Measurements from ENCODE around the gene CACNG1.
"Not testable (repeated sequence)": the region's sequence is repeated elsewhere in the genome, so short reads cannot be mapped to it uniquely, and the experiment has no call there.

Gene CACNG1

DNA sequence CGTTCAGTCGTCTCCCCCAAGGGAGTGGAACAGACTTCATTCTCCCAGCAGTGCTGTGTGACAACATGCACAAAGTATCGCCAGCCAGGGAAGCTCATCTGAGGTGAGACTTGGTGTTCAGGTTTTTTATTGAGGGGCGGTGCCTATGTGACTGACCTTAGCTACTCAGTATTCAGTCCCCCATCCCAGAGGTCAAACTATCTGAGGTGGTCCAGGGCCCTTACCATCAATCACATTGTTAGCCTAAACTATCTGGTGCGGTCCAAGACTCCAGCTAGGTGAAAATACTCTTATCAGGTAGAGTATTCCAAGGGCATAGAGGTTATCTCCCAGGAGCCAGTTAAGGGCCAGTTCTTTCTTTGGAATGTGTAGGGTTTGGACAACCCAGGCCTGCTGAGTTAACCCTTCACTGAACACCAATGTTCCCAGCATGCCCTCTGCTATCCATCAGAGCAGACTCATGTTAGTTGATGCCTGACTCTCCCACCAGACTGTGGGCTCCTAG, 5.4 kb upstream of the CACNG1 start:
- H3K27ac Mint-ChIP-seq: no peak overlapping the region
- no peak overlapping the region for H3K4me3 Mint-ChIP-seq
- H3K4me1 Mint-ChIP-seq (ENCODE audit: low read depth): peaks cover 13% of the 10 kb centered on the region

DNA sequence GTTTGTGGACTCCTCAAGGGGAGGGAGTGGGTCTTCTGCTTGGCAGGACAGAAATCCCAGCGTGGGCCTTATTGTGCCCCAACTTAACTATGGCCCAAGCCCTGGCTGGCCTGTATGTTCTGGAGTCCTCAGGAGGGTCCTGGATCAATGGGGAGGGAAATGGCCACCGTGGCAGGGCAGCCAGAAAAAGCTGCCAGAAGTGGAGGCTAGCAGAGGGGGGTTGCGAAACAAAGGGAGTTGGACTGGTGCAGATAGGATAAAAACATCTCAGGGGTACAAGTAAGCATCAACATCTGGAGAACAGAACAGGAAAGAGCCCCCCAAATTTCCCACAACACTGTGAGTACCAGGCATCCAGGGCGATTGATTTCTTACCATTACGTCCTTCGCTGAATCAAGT, 3.7 kb upstream of the CACNG1 start:
- Mint-ChIP-seq H3K27me3 (peaks cover 4% of the 10 kb centered on the region), H3K9me3 (no peaks in the 10 kb centered on the region), H3K27ac (no peak overlapping the region), H3K36me3 (ENCODE audit: low read depth) (no peaks in the 10 kb centered on the region), H3K4me1 (ENCODE audit: low read depth) (peaks cover 9% of the 10 kb centered on the region), H3K4me3 (no peak overlapping the region)

More for the DNA sequence above, 5.4 kb upstream of the CACNG1 start:
- Mint-ChIP-seq H3K27me3 (peaks cover 4% of the 10 kb centered on the region), H3K36me3 (ENCODE audit: low read depth) (no peaks in the 10 kb centered on the region), H3K9me3 (no peaks in the 10 kb centered on the region)

DNA sequence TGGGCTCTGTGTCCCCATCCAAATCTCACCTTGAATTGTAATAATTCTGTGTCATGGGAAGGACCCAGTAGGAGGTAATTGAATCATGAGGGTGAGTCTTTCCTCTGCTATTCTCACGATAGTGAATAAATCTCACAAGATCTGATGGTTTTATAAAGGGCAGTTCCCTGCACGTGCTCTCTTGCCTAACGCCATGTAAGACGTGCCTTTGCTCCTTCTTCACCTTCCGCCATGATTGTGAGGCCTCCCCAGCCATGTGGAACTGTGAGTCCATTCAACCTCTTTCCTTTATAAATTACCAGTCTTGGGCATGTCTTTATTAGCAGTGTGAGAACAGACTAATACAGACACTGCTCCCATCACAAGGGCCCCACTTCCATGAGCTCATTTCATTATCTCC, 3.2 kb upstream of the CACNG1 start:
- not testable (repeated sequence) for H3K4me3 Mint-ChIP-seq; H3K36me3 Mint-ChIP-seq (ENCODE audit: low read depth); H3K9me3 Mint-ChIP-seq; H3K27ac Mint-ChIP-seq; H3K27me3 Mint-ChIP-seq; H3K4me1 Mint-ChIP-seq (ENCODE audit: low read depth)

DNA sequence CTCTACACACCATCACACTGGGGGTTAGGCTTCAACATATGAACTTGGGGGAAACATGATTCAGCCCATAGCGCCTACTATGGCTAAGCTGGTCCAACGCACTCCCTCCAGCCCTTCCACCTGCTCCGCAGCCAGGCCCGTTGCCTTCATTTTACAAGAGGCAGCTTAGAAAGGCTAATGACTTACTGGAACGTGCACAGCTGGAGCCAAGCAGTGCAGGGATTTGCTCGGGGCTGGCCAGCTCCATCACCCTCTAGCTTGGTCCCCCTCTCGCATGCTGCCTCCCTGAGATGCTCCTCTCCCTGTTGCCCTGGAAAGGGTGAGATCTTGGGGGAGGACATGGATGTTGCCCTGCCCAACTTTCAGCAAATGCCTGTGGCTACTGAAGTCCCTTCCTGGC, 2.8 kb upstream of the CACNG1 start:
- Mint-ChIP-seq H3K36me3 (ENCODE audit: low read depth) (no peaks in the 10 kb centered on the region), H3K27me3 (peaks cover 4% of the 10 kb centered on the region), H3K27ac (no peak overlapping the region), H3K4me3 (no peak overlapping the region), H3K9me3 (no peaks in the 10 kb centered on the region), H3K4me1 (ENCODE audit: low read depth) (peaks cover 1% of the 10 kb centered on the region)

DNA sequence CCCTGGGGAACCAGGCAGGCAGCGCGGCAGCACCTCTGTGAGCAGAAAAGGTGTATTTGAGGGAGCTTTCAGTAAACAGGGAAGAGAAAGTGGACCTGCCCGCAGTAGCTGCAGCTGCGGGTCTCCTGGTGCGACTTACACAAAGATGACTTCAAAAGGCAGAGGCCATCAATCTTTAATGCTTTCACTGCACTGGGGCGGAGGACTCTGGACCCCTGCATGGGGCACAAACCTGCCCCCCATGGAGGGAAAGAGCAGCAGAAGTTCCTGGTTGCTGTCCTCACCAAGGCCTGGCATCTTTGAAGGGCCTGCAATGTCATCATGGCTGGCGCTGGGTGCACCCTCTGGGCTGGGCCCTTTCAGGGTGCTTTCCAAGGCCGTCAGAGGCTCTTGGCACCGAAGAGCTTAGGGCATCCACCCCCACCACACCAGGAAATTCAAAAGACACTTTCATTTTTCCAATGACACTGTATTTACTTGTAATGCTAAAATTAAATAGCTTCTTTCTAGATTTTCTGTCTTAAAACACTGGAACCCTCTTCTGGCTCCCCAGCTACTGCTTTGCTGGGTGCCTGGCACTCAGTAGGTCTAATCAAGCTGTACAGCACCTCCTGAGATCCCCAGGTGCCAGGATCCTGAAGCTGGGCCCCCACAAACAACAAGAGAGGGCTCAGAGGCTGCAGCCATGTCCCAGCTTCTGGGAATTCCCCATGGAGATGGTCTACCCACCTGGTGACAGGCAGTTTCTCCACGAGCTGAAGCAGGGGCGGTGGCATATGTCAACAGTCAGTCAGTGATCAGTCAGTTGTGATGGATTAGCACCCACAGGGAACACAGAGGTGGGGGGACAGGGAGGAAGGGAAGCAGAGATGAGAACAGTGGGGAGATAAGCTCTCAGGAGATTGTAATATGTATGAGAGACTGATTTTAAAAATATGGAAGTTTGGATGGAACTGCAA, 2.1 kb upstream of the CACNG1 start:
- Mint-ChIP-seq H3K36me3 (ENCODE audit: low read depth) (no peaks in the 10 kb centered on the region), H3K4me3 (no peak overlapping the region), H3K9me3 (peaks cover 4% of the 10 kb centered on the region), H3K4me1 (ENCODE audit: low read depth) (no peaks in the 10 kb centered on the region), H3K27ac (no peak overlapping the region), H3K27me3 (peaks cover 4% of the 10 kb centered on the region)

DNA sequence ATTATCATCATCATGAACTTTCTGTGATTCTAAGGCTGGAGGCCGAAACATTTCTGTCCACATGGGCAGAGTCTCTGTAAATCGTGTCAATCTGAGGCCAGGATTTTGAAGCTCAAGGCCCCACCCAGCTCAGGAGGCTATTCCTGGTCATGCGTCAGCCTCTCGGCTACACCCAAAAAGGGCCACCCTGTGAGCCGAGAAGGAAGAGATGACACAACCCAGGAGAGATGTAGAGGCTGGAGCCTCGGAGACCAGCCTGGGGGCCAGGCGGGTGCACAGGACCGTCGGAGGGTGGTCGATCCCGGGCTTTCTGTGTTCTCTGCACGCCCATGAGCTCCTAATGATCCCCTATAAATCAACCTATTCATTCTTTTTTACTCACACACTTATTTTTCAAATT, 1.1 kb upstream of the CACNG1 start:
- H3K27me3 Mint-ChIP-seq: no peaks in the 10 kb centered on the region

DNA sequence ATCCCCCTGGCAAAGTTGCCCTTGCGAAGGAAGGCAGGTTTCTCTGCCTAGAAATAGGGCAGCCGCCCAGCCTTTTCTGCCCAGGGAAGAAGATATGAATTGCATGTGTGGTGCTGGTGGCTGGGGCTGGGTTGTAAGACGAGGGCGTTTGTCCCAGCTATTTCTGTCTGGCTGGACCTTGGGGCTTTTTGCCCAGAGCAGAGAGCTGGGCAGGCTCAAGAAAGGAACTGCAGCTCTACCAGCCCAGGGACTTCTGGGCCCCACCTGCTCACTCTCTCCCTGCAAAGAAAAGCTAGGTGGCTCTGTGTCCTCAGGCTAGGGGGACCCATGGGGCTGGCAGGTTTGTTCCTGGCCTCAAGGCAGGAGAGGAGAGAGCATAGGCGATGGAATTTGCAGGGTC, 586 bp downstream of the CACNG1 start:
- Mint-ChIP-seq H3K27ac (no peak overlapping the region), H3K27me3 (no peaks in the 10 kb centered on the region), H3K4me3 (no peak overlapping the region), H3K4me1 (ENCODE audit: low read depth) (no peaks in the 10 kb centered on the region), H3K36me3 (ENCODE audit: low read depth) (peaks cover 9% of the 10 kb centered on the region), H3K9me3 (peaks cover 15% of the 10 kb centered on the region)

More for the DNA sequence above, 1.1 kb upstream of the CACNG1 start:
- H3K36me3 Mint-ChIP-seq (ENCODE audit: low read depth): peaks cover 4% of the 10 kb centered on the region
- no peaks in the 10 kb centered on the region for H3K4me1 Mint-ChIP-seq (ENCODE audit: low read depth)
- no peak overlapping the region for H3K27ac Mint-ChIP-seq
- H3K9me3 Mint-ChIP-seq: peaks cover 4% of the 10 kb centered on the region
- no peak overlapping the region for H3K4me3 Mint-ChIP-seq

DNA sequence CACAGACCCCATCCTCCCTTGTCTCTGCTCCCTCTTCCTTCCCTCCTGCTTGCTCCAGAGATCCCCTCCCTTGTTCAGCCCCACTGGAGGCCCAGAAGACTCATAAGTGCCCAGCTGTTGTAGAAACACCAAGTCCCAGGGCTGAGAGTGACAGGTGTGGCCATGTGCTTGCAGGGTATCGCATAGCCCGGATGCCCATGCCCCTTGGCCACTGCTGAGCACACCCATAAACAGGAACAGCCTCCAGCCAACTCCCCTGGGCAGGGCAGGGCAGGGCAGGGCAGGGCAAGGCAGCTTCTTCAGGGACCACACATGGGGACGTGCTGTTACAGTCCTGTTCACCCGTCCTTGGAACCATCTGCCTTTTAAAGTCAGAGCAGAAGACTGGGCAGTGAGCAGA, 2.0 kb downstream of the CACNG1 start:
- Mint-ChIP-seq H3K27me3 (no peaks in the 10 kb centered on the region), H3K4me1 (ENCODE audit: low read depth) (no peaks in the 10 kb centered on the region), H3K27ac (no peak overlapping the region), H3K36me3 (ENCODE audit: low read depth) (peaks cover 9% of the 10 kb centered on the region), H3K4me3 (no peak overlapping the region), H3K9me3 (peaks cover 15% of the 10 kb centered on the region)

DNA sequence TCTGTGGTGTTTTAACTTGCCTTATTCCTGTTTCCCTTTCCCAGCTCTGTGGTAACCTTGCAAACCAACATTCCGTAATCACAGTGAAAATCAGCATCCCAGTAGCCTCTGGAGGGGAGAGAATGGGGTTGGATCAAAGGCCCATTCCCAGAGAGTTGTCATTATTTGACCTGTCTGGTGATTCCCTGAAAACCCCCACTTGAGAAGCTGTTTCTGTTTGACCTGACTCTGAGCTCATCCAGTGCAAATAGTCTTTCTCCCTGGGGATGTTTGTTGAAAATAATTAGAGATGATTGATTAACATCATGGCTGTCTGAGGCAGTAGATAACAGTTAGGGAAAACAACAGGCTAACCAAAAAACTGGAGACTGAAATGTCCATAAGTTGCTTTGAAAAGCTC, 3.0 kb downstream of the CACNG1 start:
- no peaks in the 10 kb centered on the region for H3K27me3 Mint-ChIP-seq
- peaks cover 15% of the 10 kb centered on the region for H3K9me3 Mint-ChIP-seq
- H3K27ac Mint-ChIP-seq: no peak overlapping the region
- peaks cover 9% of the 10 kb centered on the region for H3K36me3 Mint-ChIP-seq (ENCODE audit: low read depth)
- H3K4me1 Mint-ChIP-seq (ENCODE audit: low read depth): no peaks in the 10 kb centered on the region
- no peak overlapping the region for H3K4me3 Mint-ChIP-seq

DNA sequence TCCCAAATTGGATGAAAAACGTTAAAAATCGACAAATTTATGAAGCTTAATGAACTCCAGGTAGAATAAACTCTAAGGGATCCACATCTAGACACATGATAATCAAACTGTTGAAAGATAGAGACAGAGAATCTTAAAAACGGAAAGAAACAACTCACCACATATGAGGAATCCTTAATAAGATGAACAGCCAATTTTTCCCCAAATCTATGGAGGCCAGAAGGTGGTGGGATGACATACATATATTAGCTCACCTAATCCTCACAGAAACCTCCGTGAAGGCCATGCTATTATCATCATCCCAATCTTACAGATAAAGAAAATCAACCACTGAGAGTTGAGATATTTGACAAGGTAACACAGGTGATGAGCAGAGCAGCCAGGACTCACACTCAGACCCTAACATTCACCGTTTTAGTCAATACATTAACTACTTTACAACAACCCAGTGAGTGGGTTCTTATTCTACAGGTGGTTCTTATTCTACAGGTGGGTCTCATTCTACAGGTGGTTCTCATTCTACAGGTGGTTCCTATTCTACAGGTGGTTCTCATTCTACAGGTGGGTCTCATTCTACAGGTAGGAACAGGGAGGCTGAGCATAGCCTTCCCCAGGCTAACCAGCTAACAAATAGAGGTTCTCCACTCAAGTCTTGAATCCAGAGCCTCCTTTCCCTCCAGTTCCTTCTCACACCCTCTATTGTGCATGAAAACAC, 4.8 kb downstream of the CACNG1 start:
- Mint-ChIP-seq H3K4me1 (ENCODE audit: low read depth) (no peaks in the 10 kb centered on the region), H3K27ac (no peak overlapping the region), H3K9me3 (peaks cover 15% of the 10 kb centered on the region), H3K36me3 (ENCODE audit: low read depth) (peaks cover 9% of the 10 kb centered on the region), H3K4me3 (no peak overlapping the region), H3K27me3 (no peaks in the 10 kb centered on the region)

DNA sequence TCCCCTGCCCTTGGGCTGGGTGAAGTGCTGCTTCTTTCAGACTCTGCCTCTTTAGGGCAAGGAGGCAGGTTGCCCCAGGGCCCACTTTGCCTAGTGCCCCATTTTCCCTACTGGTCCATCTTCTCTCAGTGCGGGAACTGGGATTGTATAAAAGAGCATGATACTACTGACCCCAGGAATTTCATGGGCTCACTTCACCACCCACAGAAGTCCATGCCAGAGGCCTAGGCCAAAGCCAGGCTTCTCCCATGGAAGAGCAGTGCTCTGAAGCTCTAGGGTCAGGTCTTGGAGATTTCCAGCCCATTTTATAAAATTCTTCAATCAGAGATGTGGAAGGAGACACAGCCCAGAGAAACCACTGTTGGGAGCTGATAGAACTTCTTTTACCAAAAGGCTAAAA, 5.7 kb downstream of the CACNG1 start:
- H3K27ac Mint-ChIP-seq: no peak overlapping the region
- H3K4me3 Mint-ChIP-seq: no peak overlapping the region
- no peaks in the 10 kb centered on the region for H3K27me3 Mint-ChIP-seq
- peaks cover 9% of the 10 kb centered on the region for H3K36me3 Mint-ChIP-seq (ENCODE audit: low read depth)
- H3K9me3 Mint-ChIP-seq: peaks cover 15% of the 10 kb centered on the region
- H3K4me1 Mint-ChIP-seq (ENCODE audit: low read depth): no peaks in the 10 kb centered on the region

DNA sequence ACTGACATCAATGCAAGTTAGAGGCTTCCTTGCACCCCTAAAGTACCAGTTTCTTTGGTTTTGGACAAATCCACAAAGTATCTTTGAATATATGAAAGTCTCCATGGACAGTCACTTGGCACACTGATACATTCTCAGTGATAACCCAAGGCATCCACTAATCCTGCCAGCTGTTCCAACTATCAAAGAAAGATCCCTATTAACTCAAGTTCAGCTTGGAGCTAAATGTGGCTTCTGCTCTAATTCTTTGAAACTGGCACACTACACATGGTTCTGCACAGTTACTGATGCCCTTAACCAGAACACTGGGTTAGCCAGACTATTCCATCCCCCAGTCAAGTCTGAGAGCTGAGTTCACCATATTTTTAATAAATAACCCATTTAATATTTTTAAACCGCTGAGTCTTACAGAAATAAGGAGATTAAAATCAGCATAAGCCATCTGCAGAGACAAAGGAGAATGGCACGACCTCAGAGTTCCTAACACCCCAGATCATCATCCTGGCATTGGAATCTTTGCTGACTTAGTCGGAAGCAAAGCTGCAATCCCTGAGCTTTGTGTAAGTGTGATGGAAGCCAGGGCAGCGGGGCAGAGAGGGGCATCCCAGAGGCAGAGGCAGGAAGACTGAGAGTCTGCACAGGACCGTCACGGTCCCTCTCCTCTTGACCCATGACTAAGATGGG, 6.3 kb downstream of the CACNG1 start:
- Mint-ChIP-seq H3K36me3 (ENCODE audit: low read depth) (peaks cover 9% of the 10 kb centered on the region), H3K27ac (no peak overlapping the region), H3K9me3 (peaks cover 15% of the 10 kb centered on the region), H3K4me3 (no peak overlapping the region), H3K27me3 (no peaks in the 10 kb centered on the region), H3K4me1 (ENCODE audit: low read depth) (no peaks in the 10 kb centered on the region)

DNA sequence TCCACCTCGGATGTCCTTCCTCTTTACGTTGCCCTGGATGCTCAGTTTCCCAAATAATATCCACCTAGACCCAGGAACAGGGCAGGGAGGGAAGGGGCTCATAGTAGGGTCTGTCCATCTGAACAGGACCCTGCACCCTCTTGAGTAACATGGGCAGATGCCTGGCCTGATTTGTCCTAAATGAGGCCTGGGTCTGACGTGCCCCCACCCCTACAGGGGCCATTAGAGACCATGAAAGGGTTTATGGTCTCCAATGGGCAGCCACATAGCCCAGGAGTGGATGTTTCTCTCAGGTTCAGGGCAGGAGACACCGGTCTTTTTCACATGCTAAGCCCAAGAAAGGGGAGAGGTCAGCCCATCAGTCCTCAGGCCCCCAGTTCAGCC, 6.8 kb downstream of the CACNG1 start:
- Mint-ChIP-seq H3K27ac (no peak overlapping the region), H3K4me1 (ENCODE audit: low read depth) (no peaks in the 10 kb centered on the region), H3K4me3 (no peak overlapping the region), H3K36me3 (ENCODE audit: low read depth) (peaks cover 9% of the 10 kb centered on the region), H3K9me3 (peaks cover 15% of the 10 kb centered on the region), H3K27me3 (no peaks in the 10 kb centered on the region)

DNA sequence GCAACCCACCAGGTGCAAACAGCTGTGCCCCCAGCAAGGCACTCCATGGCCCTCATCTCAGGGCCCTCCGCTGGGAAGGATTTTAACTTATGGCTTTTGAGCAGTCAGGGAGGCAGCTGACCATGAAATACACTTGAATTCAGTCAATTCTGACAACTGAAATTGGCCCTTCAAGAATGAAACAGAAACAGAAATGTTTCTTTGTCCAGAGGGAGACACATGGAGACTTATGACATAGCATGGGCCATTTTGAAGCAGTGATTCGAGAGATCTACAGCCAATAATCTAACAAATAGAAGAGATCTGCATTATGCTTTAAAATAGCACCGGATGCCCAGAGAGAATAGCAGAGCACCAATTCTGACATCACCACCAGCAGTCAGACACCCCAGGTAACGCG, 7.5 kb downstream of the CACNG1 start:
- peaks cover 14% of the 10 kb centered on the region for H3K9me3 Mint-ChIP-seq
- no peak overlapping the region for H3K4me3 Mint-ChIP-seq
- no peaks in the 10 kb centered on the region for H3K4me1 Mint-ChIP-seq (ENCODE audit: low read depth)
- no peaks in the 10 kb centered on the region for H3K27me3 Mint-ChIP-seq
- peaks cover 9% of the 10 kb centered on the region for H3K36me3 Mint-ChIP-seq (ENCODE audit: low read depth)
- no peak overlapping the region for H3K27ac Mint-ChIP-seq
